Gastrocnemius medialis (tissue), 4 donors: ENCODE data around the gene ANTXR1.

Source experiments
- CTCF ChIP-seq, 5 experiments: fragments of 450-650 bp in 3 of 5; fragments of 200-600 bp in 2 of 5; sonication (generic) in 2 of 5; IDR thresholded peaks in 4 of 5; conservative IDR thresholded peaks in 1 of 5; 1 replicate in 4 of 5; 2 replicates in 1 of 5; pipeline ENCODE4 v1.5.1; 2016 to 2019; ENCODE audit warnings: antibody characterized with exemption in 5 of 5, mild to moderate bottlenecking in 3 of 5, moderate library complexity in 3 of 5
- POLR2A ChIP-seq, 2 donors: fragments of 450-650 bp; IDR thresholded peaks; one replicate each; pipeline ENCODE4 v1.6.1; 2017; ENCODE audit warnings: antibody characterized with exemption in 2 of 2, mild to moderate bottlenecking in 2 of 2, moderate library complexity in 2 of 2

DNA sequence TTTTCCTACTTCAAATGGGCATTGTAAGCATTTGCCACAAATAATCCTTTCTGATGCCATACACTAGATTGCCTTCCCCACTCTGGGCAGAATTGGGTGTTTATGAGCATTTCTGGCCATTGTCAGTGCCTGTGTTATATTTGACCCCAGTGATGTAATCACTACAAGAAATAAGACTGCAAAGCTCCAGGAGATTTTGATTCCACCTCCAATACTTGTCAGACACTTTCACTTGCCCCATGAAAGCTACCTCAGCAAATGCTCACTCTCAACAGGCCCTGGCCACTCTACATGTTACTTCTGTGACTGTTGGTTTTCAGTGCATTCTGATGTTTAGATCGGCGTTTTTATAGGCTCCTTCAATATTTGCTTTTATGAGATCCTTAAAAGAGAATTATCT lies 239.0 kb downstream of the ANTXR1 start:
- TF ChIP-seq CTCF (IDR thresholded peaks at IDR 0.05 in 4 of 5, conservative IDR thresholded peaks at IDR 0.05 in 1 of 5): no peak
- TF ChIP-seq POLR2A (IDR thresholded peaks at IDR 0.05): no peak
